MM.1S (cell line): Measurements from ENCODE around the gene MTG1.

Source experiments
- EZH2 ChIP-seq: fragments of 300-600 bp; sonication (generic); optimal IDR thresholded peaks from 2 replicates; pipeline ENCODE3; 2017; ENCODE audit warnings: low read depth, mild to moderate bottlenecking, antibody characterized with exemption, low read length, mixed read lengths
- TF ChIP-seq, protein P1 (sequence below): fragments of 300-600 bp; sonication (generic); IDR thresholded peaks from 2 replicates; pipeline ENCODE4 v1.5.1; 2016; ENCODE audit warnings: antibody characterized with exemption, low read length, mixed read lengths

DNA sequence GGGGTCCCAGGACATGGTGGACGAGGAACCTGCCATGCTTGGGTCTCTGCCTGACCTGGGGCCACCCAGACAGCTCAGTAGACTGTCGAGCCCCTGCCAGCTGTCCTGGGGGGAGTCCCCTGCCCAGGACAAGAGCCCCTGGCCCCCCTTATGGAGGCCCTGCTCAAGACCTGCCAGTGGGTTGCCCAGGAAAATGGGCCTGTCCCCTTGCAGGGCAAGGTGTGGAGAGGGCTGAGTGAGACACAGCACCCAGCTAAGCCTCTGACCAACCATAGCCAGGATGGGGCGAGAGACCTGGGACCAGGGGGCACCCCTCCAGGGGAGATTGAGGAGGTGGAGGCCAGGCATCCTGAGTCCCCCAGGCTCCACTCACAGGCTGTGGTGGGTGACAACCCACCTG is 38.0 kb upstream of the MTG1 start:
- TF ChIP-seq, protein P1, sequence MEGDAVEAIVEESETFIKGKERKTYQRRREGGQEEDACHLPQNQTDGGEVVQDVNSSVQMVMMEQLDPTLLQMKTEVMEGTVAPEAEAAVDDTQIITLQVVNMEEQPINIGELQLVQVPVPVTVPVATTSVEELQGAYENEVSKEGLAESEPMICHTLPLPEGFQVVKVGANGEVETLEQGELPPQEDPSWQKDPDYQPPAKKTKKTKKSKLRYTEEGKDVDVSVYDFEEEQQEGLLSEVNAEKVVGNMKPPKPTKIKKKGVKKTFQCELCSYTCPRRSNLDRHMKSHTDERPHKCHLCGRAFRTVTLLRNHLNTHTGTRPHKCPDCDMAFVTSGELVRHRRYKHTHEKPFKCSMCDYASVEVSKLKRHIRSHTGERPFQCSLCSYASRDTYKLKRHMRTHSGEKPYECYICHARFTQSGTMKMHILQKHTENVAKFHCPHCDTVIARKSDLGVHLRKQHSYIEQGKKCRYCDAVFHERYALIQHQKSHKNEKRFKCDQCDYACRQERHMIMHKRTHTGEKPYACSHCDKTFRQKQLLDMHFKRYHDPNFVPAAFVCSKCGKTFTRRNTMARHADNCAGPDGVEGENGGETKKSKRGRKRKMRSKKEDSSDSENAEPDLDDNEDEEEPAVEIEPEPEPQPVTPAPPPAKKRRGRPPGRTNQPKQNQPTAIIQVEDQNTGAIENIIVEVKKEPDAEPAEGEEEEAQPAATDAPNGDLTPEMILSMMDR = no peak
- TF ChIP-seq EZH2 = no peak
